Prostate gland (tissue), 2 donors: ENCODE results near the gene STRA8. TPM values are rescaled to one million over a fixed set of nuclear protein-coding genes. Genes with fewer than 3 reads are reported as not detected.

Source experiments
- DNase-seq: peaks from one replicate; pipeline ENCODE4 v3.0.0-alpha.2; 2019; ENCODE audit warnings: low spot score
- H3K27ac ChIP-seq, 2 donors: fragments of 200-600 bp; sonication (generic); 2 replicates each; pipeline ENCODE4 v1.5.1; 2017 to 2019
- H3K27me3 ChIP-seq: fragments of 200-600 bp; sonication (generic); replicated peaks from 2 replicates; pipeline ENCODE4 v1.5.1; 2019; ENCODE audit not compliant: insufficient read depth
- H3K36me3 ChIP-seq, 2 donors: fragments of 200-600 bp; sonication (generic); 1 replicate in 1 of 2; 2 replicates in 1 of 2; pipeline versions ENCODE4 v1.5.1 to v1.8.1; 2017 to 2019
- H3K4me1 ChIP-seq: fragments of 200-600 bp; sonication (generic); replicated peaks from 2 replicates; pipeline ENCODE4 v1.5.1; 2019
- H3K4me3 ChIP-seq, 2 donors: fragments of 200-600 bp; sonication (generic); 2 replicates each; pipeline ENCODE4 v1.5.1; 2017 to 2019
- H3K9me3 ChIP-seq: fragments of 200-600 bp; sonication (generic); 2 replicates; pipeline ENCODE4 v1.5.1; 2017
- CTCF ChIP-seq, 4 experiments: fragments of 200-600 bp in 2 of 4; fragments of 450-650 bp in 2 of 4; sonication (generic) in 2 of 4; IDR thresholded peaks; 1 replicate in 3 of 4; 2 replicates in 1 of 4; pipeline ENCODE4 v1.5.1; 2016 to 2019; ENCODE audit warnings: antibody characterized with exemption in 4 of 4, mild to moderate bottlenecking in 2 of 4, moderate library complexity in 2 of 4
- POLR2A ChIP-seq: fragments of 450-650 bp; IDR thresholded peaks from one replicate; pipeline ENCODE4 v1.6.1; 2016; ENCODE audit warnings: antibody characterized with exemption, mild to moderate bottlenecking
- POLR2AphosphoS5 ChIP-seq: sonication (generic); formaldehyde crosslinking; IDR thresholded peaks from one replicate; pipeline ENCODE4 v1.6.1; 2017; ENCODE audit warnings: antibody characterized with exemption
- WGBS: methylation state at CpG from one replicate; pipeline ENCODE4 v1.1.5; 2018; 5-methylcytosine and 5-hydroxymethylcytosine counted together
- intact Hi-C: fragments of 100-400 bp; cut with DNase I; formaldehyde crosslinking; loops from one replicate; pipeline ENCODE4 v1.14.2; 2022
- microRNA-seq: library from miRNA; unstranded; fragments of <30 nt; microRNA quantifications from one replicate; pipeline ENCODE4, GENCODE V29; 2016
- small RNA-seq, 2 donors: library from RNA; depleted of rRNA; stranded (forward); fragments of <200 nt; gene quantifications; one replicate each; pipeline ENCODE3, GENCODE V24; 2016
- total RNA-seq, 2 donors: library from RNA; depleted of rRNA; stranded (reverse); fragments of >200 nt; gene quantifications; one replicate each; pipeline ENCODE4 v1.1.0, GENCODE V29; 2016

The STRA8 gene
- total RNA-seq, 2 donors from 2014 or later: not detected

DNA sequence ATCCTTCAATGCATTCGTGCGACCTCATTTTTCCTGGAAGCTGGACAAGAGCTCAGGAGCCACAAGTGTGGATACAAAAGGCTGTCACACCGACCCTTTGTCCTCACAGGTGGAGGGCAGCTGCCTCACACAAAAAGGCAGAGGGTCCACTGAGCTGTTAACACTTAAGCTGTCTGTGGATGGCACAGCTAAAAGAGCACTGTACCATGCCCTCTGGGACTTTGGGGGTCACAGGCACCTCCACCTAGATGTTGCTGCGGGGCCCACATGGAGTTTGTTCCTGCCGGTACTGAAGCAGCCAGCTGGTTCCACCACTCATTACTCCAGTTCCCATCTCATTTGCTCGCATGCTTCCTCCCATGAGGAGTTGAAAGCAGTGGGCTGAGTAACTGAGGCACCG is 57.0 kb downstream of the STRA8 start:
- Histone ChIP-seq H3K9me3 (no peaks in the 10 kb centered on the region), H3K27me3 (no peaks in the 10 kb centered on the region), H3K36me3 (no peaks in the 10 kb centered on the region), H3K4me3 (no peak overlapping the region), H3K27ac (no peak overlapping the region), H3K4me1 (no peaks in the 10 kb centered on the region)
- DNase-seq: no peak
- TF ChIP-seq CTCF (IDR thresholded peaks at IDR 0.05): no peak
- no peak for TF ChIP-seq POLR2AphosphoS5
- TF ChIP-seq POLR2A: no peak
- intact Hi-C loops: no loop called here
- 78% methylated on average over 6 of the region's 7 CpGs for WGBS

DNA sequence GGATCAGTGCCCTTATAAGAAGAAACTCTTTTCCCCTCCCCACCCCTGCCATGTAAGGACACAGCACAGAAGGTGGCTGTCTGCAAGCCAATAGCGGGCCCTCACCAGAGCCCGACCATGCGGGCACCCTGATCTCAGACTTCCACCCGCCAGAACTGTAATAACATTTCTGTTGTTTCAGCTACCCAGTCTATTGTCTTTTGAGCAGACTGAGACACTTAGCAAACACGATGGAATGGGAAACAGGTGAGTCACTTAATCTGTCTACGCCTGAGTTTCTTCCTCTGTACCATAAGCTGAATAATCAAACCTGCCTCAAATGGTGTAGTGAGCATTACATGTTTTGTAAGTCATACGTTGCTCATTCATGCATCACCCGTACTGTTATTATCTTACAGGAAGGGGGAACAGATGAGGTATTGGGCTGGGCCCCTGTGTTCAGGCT is 58.2 kb downstream of the STRA8 start:
- DNase-seq: no peak
- Histone ChIP-seq H3K27me3 (no peaks in the 10 kb centered on the region), H3K4me3 (no peak overlapping the region), H3K36me3 (no peaks in the 10 kb centered on the region), H3K4me1 (no peaks in the 10 kb centered on the region), H3K9me3 (no peaks in the 10 kb centered on the region), H3K27ac (no peak overlapping the region)
- intact Hi-C loops: no loop called here
- no peak for TF ChIP-seq CTCF (IDR thresholded peaks at IDR 0.05)
- TF ChIP-seq POLR2AphosphoS5: no peak
- TF ChIP-seq POLR2A: no peak
- WGBS: 58% methylated on average over 8 of the region's 8 CpGs

- intact Hi-C loops: no loop called here
- no peaks in the 10 kb centered on the region for H3K36me3 ChIP-seq
- no peaks in the 10 kb centered on the region for H3K4me1 ChIP-seq
- no peak overlapping the region for H3K27ac ChIP-seq
- DNase-seq: no peak
- WGBS: 72% methylated on average over 6 of the region's 6 CpGs
- H3K4me3 ChIP-seq: no peak overlapping the region
- TF ChIP-seq POLR2AphosphoS5: no peak
- TF ChIP-seq CTCF (IDR thresholded peaks at IDR 0.05): no peak
- TF ChIP-seq POLR2A: no peak
- H3K27me3 ChIP-seq: no peaks in the 10 kb centered on the region
- H3K9me3 ChIP-seq: no peaks in the 10 kb centered on the region
Measured at GRCh38 chr7:135299235-135299634, 65.6 kb downstream of the STRA8 start.

DNA sequence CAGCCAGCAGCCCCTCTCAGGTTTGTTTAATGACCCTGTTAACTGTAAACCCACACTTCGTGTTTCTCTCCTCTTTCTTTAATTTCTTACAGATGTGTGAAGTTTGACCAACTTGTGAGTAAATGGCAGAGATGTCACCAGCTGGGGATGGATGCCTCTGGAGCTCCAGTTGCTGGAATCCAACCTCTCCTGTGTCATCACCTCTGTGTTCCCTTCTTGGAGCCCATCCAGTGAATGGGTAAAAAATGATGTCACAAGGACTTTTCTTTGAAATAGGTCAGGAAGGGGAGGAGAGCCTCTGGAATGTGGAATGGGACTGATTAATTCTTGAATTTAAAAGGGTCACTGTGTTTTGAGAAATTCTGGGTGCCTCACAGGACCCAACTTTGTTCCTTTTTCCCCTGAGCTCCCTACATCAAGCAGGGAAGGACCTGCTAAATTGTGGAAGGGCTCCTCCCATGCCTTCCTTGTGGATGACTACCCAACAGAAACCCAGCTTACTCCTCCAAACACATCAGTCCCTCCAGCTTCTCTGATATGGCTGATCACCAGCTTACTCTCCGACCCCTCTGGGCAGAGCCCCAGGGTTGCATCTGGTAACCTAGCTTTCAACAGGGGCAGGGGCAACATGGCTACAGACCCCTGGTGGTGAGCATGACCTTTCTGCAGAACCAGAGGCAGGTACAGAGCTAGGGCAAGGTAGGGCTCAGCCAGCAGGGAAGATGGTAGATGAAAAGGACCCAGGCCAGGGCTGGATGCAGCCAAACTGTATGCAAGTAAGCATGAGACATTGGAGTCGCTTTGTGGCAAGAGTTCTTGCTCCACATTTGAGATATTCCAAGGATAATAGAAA is 67.5 kb downstream of the STRA8 start:
- no peak for DNase-seq
- no peaks in the 10 kb centered on the region for H3K9me3 ChIP-seq
- WGBS: 72% methylated on average over 3 of the region's 3 CpGs
- no peak overlapping the region for H3K27ac ChIP-seq
- no peaks in the 10 kb centered on the region for H3K27me3 ChIP-seq
- TF ChIP-seq POLR2AphosphoS5 (no peak), CTCF (IDR thresholded peaks at IDR 0.05) (no peak), POLR2A (no peak)
- no peaks in the 10 kb centered on the region for H3K36me3 ChIP-seq
- H3K4me1 ChIP-seq: no peaks in the 10 kb centered on the region
- intact Hi-C loops: no loop called here
- no peak overlapping the region for H3K4me3 ChIP-seq

Small RNA genes lying within 50 kb of the gene (microRNA-seq; reads per million reads assigned to microRNA genes)
- gene MIR6509: not detected

Small RNA genes lying within 50 kb of the gene (small RNA-seq; reads per million reads assigned to genes)
- 0 to 0.20 reads per million in 2 donors for gene MIR6509

Other genes starting within 250 kb of the STRA8 start
- 1 to 10 TPM; 1.4 to 2.6 TPM for gene AGBL3, start 247.3 kb upstream of the STRA8 start, total RNA-seq
- 10 to 100 TPM in 1 of 2 donors, 1 to 10 TPM in 1; 8.2 to 14.6 TPM for gene TMEM140, start 85.8 kb upstream of the STRA8 start, total RNA-seq
- 10 to 100 TPM; 44.5 to 53.6 TPM for gene CYREN, start 63.1 kb upstream of the STRA8 start, total RNA-seq
- 10 to 100 TPM; 13.6 to 49.1 TPM for gene WDR91, start 22.3 kb upstream of the STRA8 start, total RNA-seq